Neural crest cell (in vitro differentiated cells): ENCODE results near the gene GALT. TPM values are rescaled to one million over a fixed set of nuclear protein-coding genes. Genes with fewer than 3 reads are reported as not detected.

Source experiments
- DNase-seq: peaks from one replicate; pipeline ENCODE4 v3.0.0; 2021; ENCODE audit warnings: low read depth, mixed read lengths, low spot score
- H3K27ac Mint-ChIP-seq: one replicate; pipeline ENCODE4 v1.8.0; 2021; ENCODE audit warnings: mild to moderate bottlenecking, mixed read lengths; ENCODE audit not compliant: unreplicated experiment
- H3K27me3 Mint-ChIP-seq: 2 replicates; pipeline ENCODE4 v1.8.0; 2021; ENCODE audit warnings: low read depth, mild to moderate bottlenecking, mixed read lengths
- H3K36me3 Mint-ChIP-seq: 2 replicates; pipeline ENCODE4 v1.8.0; 2021; ENCODE audit warnings: low read depth, mild to moderate bottlenecking, mixed read lengths
- H3K4me1 Mint-ChIP-seq: 2 replicates; pipeline ENCODE4 v1.8.0; 2021; ENCODE audit warnings: mixed read lengths
- H3K4me3 Mint-ChIP-seq: one replicate; pipeline ENCODE4 v1.8.0; 2021; ENCODE audit warnings: mild to moderate bottlenecking, mixed read lengths
- H3K9me3 Mint-ChIP-seq: 2 replicates; pipeline ENCODE4 v1.8.0; 2021; ENCODE audit warnings: mixed read lengths
- total RNA-seq: library from RNA; stranded (reverse); gene quantifications from 2 replicates; pipeline ENCODE4 v1.2.1, GENCODE V29; 2021
- TF ChIP-seq, protein P1 (sequence below): fragments of 200-600 bp; sonication (generic); conservative IDR thresholded peaks from 2 replicates; pipeline ENCODE4 v1.5.0; 2021; ENCODE audit warnings: antibody characterized with exemption, mild to moderate bottlenecking

Gene GALT
- total RNA-seq, 1 donor from 2014 or later = 51.8 TPM

DNA sequence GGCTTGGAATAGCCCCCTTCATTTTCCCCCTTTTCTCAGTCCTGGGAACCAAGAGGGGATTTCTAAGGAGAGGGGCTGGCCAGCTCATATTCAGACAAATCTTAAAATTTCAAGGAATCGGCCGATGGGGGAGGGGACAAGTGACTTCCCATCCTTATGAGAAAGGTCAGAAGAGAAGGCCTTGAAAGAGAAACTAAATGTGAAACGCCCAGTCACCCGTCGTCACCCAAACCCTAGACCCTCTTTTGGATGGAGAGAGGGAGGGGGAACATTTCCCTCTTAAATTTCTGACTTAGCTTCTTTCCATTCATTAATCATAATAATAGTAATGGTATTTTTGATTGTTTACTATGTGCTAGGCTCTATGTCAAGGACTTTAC is 45.5 kb downstream of the GALT start:
- Mint-ChIP-seq H3K27me3 (no peaks in the 10 kb centered on the region), H3K4me3 (no peak overlapping the region), H3K36me3 (no peaks in the 10 kb centered on the region), H3K9me3 (no peaks in the 10 kb centered on the region), H3K27ac (no peak overlapping the region), H3K4me1 (peaks cover 4% of the 10 kb centered on the region)
- DNase-seq = no peak
- TF ChIP-seq, protein P1, sequence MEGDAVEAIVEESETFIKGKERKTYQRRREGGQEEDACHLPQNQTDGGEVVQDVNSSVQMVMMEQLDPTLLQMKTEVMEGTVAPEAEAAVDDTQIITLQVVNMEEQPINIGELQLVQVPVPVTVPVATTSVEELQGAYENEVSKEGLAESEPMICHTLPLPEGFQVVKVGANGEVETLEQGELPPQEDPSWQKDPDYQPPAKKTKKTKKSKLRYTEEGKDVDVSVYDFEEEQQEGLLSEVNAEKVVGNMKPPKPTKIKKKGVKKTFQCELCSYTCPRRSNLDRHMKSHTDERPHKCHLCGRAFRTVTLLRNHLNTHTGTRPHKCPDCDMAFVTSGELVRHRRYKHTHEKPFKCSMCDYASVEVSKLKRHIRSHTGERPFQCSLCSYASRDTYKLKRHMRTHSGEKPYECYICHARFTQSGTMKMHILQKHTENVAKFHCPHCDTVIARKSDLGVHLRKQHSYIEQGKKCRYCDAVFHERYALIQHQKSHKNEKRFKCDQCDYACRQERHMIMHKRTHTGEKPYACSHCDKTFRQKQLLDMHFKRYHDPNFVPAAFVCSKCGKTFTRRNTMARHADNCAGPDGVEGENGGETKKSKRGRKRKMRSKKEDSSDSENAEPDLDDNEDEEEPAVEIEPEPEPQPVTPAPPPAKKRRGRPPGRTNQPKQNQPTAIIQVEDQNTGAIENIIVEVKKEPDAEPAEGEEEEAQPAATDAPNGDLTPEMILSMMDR = no peak

DNA sequence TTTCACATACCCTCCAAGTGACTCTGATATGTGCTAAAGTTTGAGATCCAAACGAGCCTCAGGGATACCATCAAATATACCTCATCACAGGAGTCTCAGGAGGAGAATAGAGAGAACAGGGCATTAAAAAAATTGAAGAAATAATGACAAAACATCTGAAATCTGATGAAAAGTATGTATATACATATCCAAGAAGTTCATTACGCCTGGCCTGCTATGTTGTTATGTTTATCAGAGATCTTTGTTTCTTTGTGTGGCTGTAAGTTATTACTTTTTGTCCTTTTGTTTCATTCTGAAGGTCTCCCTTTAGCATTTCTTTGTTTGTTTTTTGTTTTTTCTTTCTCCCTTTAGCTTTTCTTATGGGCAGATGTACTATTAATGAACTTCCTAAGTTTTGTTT is 47.1 kb downstream of the GALT start:
- Mint-ChIP-seq H3K36me3 (no peaks in the 10 kb centered on the region), H3K27me3 (peaks cover under 1% of the 10 kb centered on the region), H3K27ac (no peak overlapping the region), H3K4me1 (no peaks in the 10 kb centered on the region), H3K9me3 (no peaks in the 10 kb centered on the region), H3K4me3 (no peak overlapping the region)
- DNase-seq = no peak
- TF ChIP-seq, protein P1 = no peak

DNA sequence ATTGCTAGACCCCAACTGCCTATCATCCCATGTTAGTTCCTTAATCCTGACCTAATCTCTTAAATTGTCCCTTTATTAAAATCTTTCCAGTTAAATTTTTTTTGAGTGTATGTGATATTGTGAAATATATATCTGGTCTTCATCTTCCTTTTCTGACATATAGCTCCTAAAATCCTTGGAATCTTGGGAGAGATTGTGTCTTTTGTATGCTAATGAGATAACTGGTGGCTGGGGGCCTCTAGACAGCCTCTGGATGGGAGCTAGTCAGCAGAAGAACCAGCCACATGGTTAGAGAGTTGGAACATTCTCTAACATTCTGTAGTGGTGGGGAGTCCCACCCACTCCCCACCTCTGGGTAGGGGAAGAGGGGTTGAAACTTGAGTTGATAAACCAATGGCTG is 48.3 kb downstream of the GALT start:
- Mint-ChIP-seq H3K36me3 (no peaks in the 10 kb centered on the region), H3K4me1 (no peaks in the 10 kb centered on the region), H3K4me3 (no peak overlapping the region), H3K27ac (no peak overlapping the region), H3K9me3 (no peaks in the 10 kb centered on the region), H3K27me3 (peaks cover 11% of the 10 kb centered on the region)
- no peak for DNase-seq
- TF ChIP-seq, protein P1 = no peak

Other genes starting within 250 kb of the GALT start
- gene FAM219A, start 188.1 kb upstream of the GALT start, total RNA-seq = 20.6 and 20.9 TPM in 2 replicates
- 1.5 and 1.9 TPM in 2 replicates for gene DNAI1, start 187.9 kb upstream of the GALT start, total RNA-seq
- 12.0 and 13.2 TPM in 2 replicates for gene ENHO, start 123.7 kb upstream of the GALT start, total RNA-seq
- gene CNTFR, start 57.0 kb upstream of the GALT start, total RNA-seq = 112 and 115 TPM in 2 replicates
- gene RPP25L, start 34.6 kb upstream of the GALT start, total RNA-seq = 22.7 and 23.8 TPM in 2 replicates
- gene DCTN3, start 26.2 kb upstream of the GALT start, total RNA-seq = 92.1 and 102 TPM in 2 replicates
- gene ARID3C, start 17.6 kb upstream of the GALT start, total RNA-seq = 0.68 TPM in 1 of 2 replicates, not detected in the other
- 107 and 108 TPM in 2 replicates for gene SIGMAR1, start 8.9 kb upstream of the GALT start, total RNA-seq
- 15.4 and 18.0 TPM in 2 replicates for gene IL11RA, start 5.5 kb downstream of the GALT start, total RNA-seq
- 0.86 TPM in 1 of 2 replicates, not detected in the other for gene CCL27, start 16.0 kb downstream of the GALT start, total RNA-seq
- gene CCL19, start 44.6 kb downstream of the GALT start, total RNA-seq = not detected in 2 replicates
- gene CCL21, start 63.5 kb downstream of the GALT start, total RNA-seq = not detected in 2 replicates